Testis (tissue), 3 donors: ENCODE data around the gene GRM5. TPM values are rescaled to one million over a fixed set of nuclear protein-coding genes. Genes with fewer than 3 reads are reported as not detected.

Source experiments
- DNase-seq: peaks from one replicate; pipeline ENCODE4 v3.0.0-alpha.2; 2019
- H3K27ac ChIP-seq, 2 donors: fragments of 200-600 bp; sonication (generic); one replicate each; pipeline ENCODE4 v1.5.1; 2019
- H3K27me3 ChIP-seq: fragments of 200-600 bp; sonication (generic); one replicate; pipeline ENCODE4 v1.5.1; 2019
- H3K36me3 ChIP-seq: fragments of 200-600 bp; sonication (generic); one replicate; pipeline ENCODE4 v1.5.1; 2017; ENCODE audit warnings: low read depth; ENCODE audit errors: missing control alignments
- H3K4me1 ChIP-seq: fragments of 200-600 bp; sonication (generic); one replicate; pipeline ENCODE4 v1.5.1; 2019
- H3K4me3 ChIP-seq, 2 donors: fragments of 200-600 bp; sonication (generic); one replicate each; pipeline ENCODE4 v1.5.1; 2017 to 2019
- H3K9me3 ChIP-seq: fragments of 200-600 bp; sonication (generic); one replicate; pipeline ENCODE4 v1.5.1; 2017
- CTCF ChIP-seq, 3 experiments: fragments of 450-650 bp in 2 of 3; fragments of 200-600 bp in 1 of 3; sonication (generic) in 1 of 3; IDR thresholded peaks; one replicate each; pipeline ENCODE4 v1.5.1; 2016 to 2019; ENCODE audit warnings: antibody characterized with exemption in 3 of 3, mild to moderate bottlenecking in 2 of 3, moderate library complexity in 1 of 3
- POLR2A ChIP-seq: fragments of 450-650 bp; IDR thresholded peaks from one replicate; pipeline ENCODE4 v1.6.1; 2017; ENCODE audit warnings: antibody characterized with exemption, mild to moderate bottlenecking, moderate library complexity
- WGBS, 2 donors: methylation state at CpG; one replicate each; pipeline ENCODE4 v1.1.5; 2018; 5-methylcytosine and 5-hydroxymethylcytosine counted together
- intact Hi-C: fragments of 100-400 bp; cut with DNase I; formaldehyde crosslinking; loops from one replicate; pipeline ENCODE4 v1.15.1; 2023; ENCODE audit warnings: low total_unique reads
- polyA plus RNA-seq: library from polyadenylated mRNA; stranded (reverse); fragments of 350-450 nt; fragmentation: Illumina TruSeq; extraction: RNeasy Lipid Tissue Mini Kit (QIAGEN cat#74804); gene quantifications from one replicate; pipeline ENCODE4 v1.2.3, GENCODE V29; 2014; ENCODE audit warnings: low read depth, low replicate concordance; ENCODE audit not compliant: insufficient read depth
- total RNA-seq, 2 donors: library from RNA; depleted of rRNA; stranded (reverse); fragments of >200 nt; gene quantifications; one replicate each; pipeline ENCODE4 v1.2.3, GENCODE V29; 2016

GRM5 gene
- total and polyA plus RNA-seq, 3 donors from 2014 or later, result 2.3 to 4.9 (median 2.8) TPM

GRCh38 chr11:88594274-88594950 lies 471.4 kb downstream of the GRM5 start:
- no peak for DNase-seq
- TF ChIP-seq CTCF (IDR thresholded peaks at IDR 0.05) (no peak), POLR2A (no peak)
- Histone ChIP-seq H3K4me3 (no peak overlapping the region), H3K36me3 (no peaks in the 10 kb centered on the region), H3K4me1 (no peaks in the 10 kb centered on the region), H3K27me3 (no peaks in the 10 kb centered on the region), H3K9me3 (no peaks in the 10 kb centered on the region), H3K27ac (no peak overlapping the region)
- intact Hi-C loops, result no loop called here
- WGBS, 2 donors, result 81 to 83% methylated on average over 2 of the region's 2 CpGs

GRCh38 chr11:88590361-88590760 lies 475.4 kb downstream of the GRM5 start:
- intact Hi-C loops, result no loop called here

GRCh38 chr11:88583251-88583650 lies 482.5 kb downstream of the GRM5 start:
- Histone ChIP-seq H3K27ac (no peak overlapping the region), H3K36me3 (no peaks in the 10 kb centered on the region), H3K4me3 (no peak overlapping the region), H3K9me3 (no peaks in the 10 kb centered on the region), H3K4me1 (no peaks in the 10 kb centered on the region), H3K27me3 (no peaks in the 10 kb centered on the region)
- no peak for TF ChIP-seq POLR2A
- no peak for TF ChIP-seq CTCF (IDR thresholded peaks at IDR 0.05)
- 77% methylated on average over 4 of the region's 4 CpGs for WGBS, 2 donors
- intact Hi-C loops, result no loop called here
- no peak for DNase-seq

More at GRCh38 chr11:88590361-88590760, 475.4 kb downstream of the GRM5 start:
- Histone ChIP-seq H3K36me3 (no peaks in the 10 kb centered on the region), H3K27me3 (no peaks in the 10 kb centered on the region), H3K4me1 (no peaks in the 10 kb centered on the region), H3K4me3 (no peak overlapping the region), H3K9me3 (no peaks in the 10 kb centered on the region), H3K27ac (no peak overlapping the region)
- TF ChIP-seq POLR2A (no peak), CTCF (IDR thresholded peaks at IDR 0.05) (no peak)
- no peak for DNase-seq
- WGBS, 2 donors, result 72 to 78% methylated on average over 3 of the region's 3 CpGs

- no peaks in the 10 kb centered on the region for H3K27me3 ChIP-seq
- H3K9me3 ChIP-seq, result no peaks in the 10 kb centered on the region
- H3K27ac ChIP-seq, result no peak overlapping the region
- no peak overlapping the region for H3K4me3 ChIP-seq
- DNase-seq, result no peak
- TF ChIP-seq CTCF (IDR thresholded peaks at IDR 0.05), result no peak
- TF ChIP-seq POLR2A, result no peak
- WGBS, 2 donors, result 79 to 88% methylated on average over 1 of the region's 1 CpG
- H3K4me1 ChIP-seq, result no peaks in the 10 kb centered on the region
- H3K36me3 ChIP-seq, result no peaks in the 10 kb centered on the region
- intact Hi-C loops, result no loop called here
These were observed 486.3 kb downstream of the GRM5 start for GRCh38 chr11:88579466-88579865.

- 70 to 78% methylated on average over 2 of the region's 2 CpGs for WGBS, 2 donors
- Histone ChIP-seq H3K4me1 (no peaks in the 10 kb centered on the region), H3K36me3 (no peaks in the 10 kb centered on the region), H3K9me3 (no peaks in the 10 kb centered on the region), H3K27me3 (no peaks in the 10 kb centered on the region), H3K27ac (no peak overlapping the region), H3K4me3 (no peak overlapping the region)
- DNase-seq, result no peak
- TF ChIP-seq POLR2A (no peak), CTCF (IDR thresholded peaks at IDR 0.05) (no peak)
- intact Hi-C loops, result no loop called here
These were observed 489.0 kb downstream of the GRM5 start for GRCh38 chr11:88576741-88577140.
